ENCODE data around the gene DMC1. TPM values are rescaled to one million over a fixed set of nuclear protein-coding genes. Genes with fewer than 3 reads are reported as not detected.

Gene DMC1
- total and polyA plus RNA-seq, 2 experiments from 2014 or later = 5.0 to 18.5 TPM

DNA sequence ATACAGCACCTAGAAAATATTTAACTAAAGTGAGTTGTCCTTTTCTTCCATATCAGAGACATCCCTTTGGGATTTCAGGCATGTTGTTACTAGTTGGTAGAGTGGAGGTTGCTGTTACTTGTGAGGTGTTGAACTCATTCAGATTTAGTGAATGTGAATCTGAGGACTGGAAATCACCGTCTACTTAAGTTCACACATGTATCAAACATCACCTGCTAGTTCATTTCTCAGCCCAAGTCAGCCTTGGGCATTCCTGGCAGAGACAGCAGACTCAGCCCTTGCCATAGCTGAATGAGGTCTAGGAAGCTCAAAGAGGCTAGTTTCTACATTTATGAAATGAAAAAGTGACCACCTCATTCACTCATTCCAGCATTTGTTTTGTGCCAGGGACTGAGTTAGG, 92.4 kb downstream of the DMC1 start:
- Mint-ChIP-seq H3K4me1 (peaks cover 4% of the 10 kb centered on the region; the same call in 2 of the 3 replicates), H3K4me3 (no peak overlapping the region), H3K27me3 (ENCODE audit: insufficient read depth, low read depth, poor library complexity) (peaks cover 11% of the 10 kb centered on the region), H3K36me3 (ENCODE audit: low read depth) (peaks cover 21% of the 10 kb centered on the region; the same call in 2 of the 3 replicates), H3K27ac (no peak overlapping the region), H3K9me3 (no peaks in the 10 kb centered on the region)
- H2AFZ ChIP-seq = no peak overlapping the region
- H3K4me1 ChIP-seq (ENCODE audit: insufficient read depth) = no peaks in the 10 kb centered on the region
- H3K36me3 ChIP-seq (ENCODE audit: insufficient read depth) = peaks cover 7% of the 10 kb centered on the region; the same call in 1 of the 2 replicates
- no peak overlapping the region for H3K27ac ChIP-seq (ENCODE audit: low read depth)
- H3F3A ChIP-seq (replicated peaks; ENCODE audit: low read depth) = peaks cover 26% of the 10 kb centered on the region
- H3K9me2 ChIP-seq (ENCODE audit: insufficient read depth) = no peaks in the 10 kb centered on the region
- H3K4me2 ChIP-seq = no peak overlapping the region
- no peaks in the 10 kb centered on the region for H3K27me3 ChIP-seq (ENCODE audit: insufficient read depth)
- H3K79me2 ChIP-seq (replicated peaks; ENCODE audit: insufficient read depth) = no peaks in the 10 kb centered on the region
- TF ChIP-seq CREB1 (CRISPR knock-in tag; IDR thresholded peaks at IDR 0.05; ENCODE audit: low read depth) (no peak), JUNB (IDR thresholded peaks at IDR 0.05; ENCODE audit: unreplicated experiment) (no peak), STAT1 (IDR thresholded peaks at IDR 0.05; ENCODE audit: unreplicated experiment) (no peak), EZH2 (IDR thresholded peaks at IDR 0.05; ENCODE audit: low read depth, unreplicated experiment) (no peak), ZNF114 (CRISPR knock-in tag; IDR thresholded peaks at IDR 0.05) (no peak), EZH2phosphoT487 (IDR thresholded peaks at IDR 0.05; ENCODE audit: unreplicated experiment) (no peak), ZNF331 (CRISPR knock-in tag; IDR thresholded peaks at IDR 0.05; ENCODE audit: low read depth) (no peak), POLR2AphosphoS5 (IDR thresholded peaks at IDR 0.05; ENCODE audit: low read depth) (no peak)
- TF ChIP-seq, protein P1, sequence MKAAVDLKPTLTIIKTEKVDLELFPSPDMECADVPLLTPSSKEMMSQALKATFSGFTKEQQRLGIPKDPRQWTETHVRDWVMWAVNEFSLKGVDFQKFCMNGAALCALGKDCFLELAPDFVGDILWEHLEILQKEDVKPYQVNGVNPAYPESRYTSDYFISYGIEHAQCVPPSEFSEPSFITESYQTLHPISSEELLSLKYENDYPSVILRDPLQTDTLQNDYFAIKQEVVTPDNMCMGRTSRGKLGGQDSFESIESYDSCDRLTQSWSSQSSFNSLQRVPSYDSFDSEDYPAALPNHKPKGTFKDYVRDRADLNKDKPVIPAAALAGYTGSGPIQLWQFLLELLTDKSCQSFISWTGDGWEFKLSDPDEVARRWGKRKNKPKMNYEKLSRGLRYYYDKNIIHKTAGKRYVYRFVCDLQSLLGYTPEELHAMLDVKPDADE (IDR thresholded peaks at IDR 0.05) = no peak
- TF ChIP-seq, protein P2, sequence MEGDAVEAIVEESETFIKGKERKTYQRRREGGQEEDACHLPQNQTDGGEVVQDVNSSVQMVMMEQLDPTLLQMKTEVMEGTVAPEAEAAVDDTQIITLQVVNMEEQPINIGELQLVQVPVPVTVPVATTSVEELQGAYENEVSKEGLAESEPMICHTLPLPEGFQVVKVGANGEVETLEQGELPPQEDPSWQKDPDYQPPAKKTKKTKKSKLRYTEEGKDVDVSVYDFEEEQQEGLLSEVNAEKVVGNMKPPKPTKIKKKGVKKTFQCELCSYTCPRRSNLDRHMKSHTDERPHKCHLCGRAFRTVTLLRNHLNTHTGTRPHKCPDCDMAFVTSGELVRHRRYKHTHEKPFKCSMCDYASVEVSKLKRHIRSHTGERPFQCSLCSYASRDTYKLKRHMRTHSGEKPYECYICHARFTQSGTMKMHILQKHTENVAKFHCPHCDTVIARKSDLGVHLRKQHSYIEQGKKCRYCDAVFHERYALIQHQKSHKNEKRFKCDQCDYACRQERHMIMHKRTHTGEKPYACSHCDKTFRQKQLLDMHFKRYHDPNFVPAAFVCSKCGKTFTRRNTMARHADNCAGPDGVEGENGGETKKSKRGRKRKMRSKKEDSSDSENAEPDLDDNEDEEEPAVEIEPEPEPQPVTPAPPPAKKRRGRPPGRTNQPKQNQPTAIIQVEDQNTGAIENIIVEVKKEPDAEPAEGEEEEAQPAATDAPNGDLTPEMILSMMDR (conservative IDR thresholded peaks at IDR 0.05; ENCODE audit: low read depth in 2 of 2) = no peak
- TF ChIP-seq, protein P3, sequence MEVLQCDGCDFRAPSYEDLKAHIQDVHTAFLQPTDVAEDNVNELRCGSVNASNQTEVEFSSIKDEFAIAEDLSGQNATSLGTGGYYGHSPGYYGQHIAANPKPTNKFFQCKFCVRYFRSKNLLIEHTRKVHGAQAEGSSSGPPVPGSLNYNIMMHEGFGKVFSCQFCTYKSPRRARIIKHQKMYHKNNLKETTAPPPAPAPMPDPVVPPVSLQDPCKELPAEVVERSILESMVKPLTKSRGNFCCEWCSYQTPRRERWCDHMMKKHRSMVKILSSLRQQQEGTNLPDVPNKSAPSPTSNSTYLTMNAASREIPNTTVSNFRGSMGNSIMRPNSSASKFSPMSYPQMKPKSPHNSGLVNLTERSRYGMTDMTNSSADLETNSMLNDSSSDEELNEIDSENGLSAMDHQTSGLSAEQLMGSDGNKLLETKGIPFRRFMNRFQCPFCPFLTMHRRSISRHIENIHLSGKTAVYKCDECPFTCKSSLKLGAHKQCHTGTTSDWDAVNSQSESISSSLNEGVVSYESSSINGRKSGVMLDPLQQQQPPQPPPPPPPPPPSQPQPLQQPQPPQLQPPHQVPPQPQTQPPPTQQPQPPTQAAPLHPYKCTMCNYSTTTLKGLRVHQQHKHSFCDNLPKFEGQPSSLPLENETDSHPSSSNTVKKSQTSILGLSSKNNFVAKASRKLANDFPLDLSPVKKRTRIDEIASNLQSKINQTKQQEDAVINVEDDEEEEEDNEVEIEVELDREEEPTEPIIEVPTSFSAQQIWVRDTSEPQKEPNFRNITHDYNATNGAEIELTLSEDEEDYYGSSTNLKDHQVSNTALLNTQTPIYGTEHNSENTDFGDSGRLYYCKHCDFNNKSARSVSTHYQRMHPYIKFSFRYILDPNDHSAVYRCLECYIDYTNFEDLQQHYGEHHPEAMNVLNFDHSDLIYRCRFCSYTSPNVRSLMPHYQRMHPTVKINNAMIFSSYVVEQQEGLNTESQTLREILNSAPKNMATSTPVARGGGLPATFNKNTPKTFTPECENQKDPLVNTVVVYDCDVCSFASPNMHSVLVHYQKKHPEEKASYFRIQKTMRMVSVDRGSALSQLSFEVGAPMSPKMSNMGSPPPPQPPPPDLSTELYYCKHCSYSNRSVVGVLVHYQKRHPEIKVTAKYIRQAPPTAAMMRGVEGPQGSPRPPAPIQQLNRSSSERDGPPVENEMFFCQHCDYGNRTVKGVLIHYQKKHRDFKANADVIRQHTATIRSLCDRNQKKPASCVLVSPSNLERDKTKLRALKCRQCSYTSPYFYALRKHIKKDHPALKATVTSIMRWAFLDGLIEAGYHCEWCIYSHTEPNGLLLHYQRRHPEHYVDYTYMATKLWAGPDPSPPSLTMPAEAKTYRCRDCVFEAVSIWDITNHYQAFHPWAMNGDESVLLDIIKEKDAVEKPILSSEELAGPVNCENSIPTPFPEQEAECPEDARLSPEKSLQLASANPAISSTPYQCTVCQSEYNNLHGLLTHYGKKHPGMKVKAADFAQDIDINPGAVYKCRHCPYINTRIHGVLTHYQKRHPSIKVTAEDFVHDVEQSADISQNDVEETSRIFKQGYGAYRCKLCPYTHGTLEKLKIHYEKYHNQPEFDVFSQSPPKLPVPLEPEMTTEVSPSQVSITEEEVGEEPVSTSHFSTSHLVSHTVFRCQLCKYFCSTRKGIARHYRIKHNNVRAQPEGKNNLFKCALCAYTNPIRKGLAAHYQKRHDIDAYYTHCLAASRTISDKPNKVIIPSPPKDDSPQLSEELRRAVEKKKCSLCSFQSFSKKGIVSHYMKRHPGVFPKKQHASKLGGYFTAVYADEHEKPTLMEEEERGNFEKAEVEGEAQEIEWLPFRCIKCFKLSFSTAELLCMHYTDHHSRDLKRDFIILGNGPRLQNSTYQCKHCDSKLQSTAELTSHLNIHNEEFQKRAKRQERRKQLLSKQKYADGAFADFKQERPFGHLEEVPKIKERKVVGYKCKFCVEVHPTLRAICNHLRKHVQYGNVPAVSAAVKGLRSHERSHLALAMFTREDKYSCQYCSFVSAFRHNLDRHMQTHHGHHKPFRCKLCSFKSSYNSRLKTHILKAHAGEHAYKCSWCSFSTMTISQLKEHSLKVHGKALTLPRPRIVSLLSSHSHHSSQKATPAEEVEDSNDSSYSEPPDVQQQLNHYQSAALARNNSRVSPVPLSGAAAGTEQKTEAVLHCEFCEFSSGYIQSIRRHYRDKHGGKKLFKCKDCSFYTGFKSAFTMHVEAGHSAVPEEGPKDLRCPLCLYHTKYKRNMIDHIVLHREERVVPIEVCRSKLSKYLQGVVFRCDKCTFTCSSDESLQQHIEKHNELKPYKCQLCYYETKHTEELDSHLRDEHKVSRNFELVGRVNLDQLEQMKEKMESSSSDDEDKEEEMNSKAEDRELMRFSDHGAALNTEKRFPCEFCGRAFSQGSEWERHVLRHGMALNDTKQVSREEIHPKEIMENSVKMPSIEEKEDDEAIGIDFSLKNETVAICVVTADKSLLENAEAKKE (CRISPR knock-in tag; IDR thresholded peaks at IDR 0.05) = no peak
- H4K20me1 ChIP-seq (replicated peaks; ENCODE audit: insufficient read depth) = peaks cover 10% of the 10 kb centered on the region
- ATAC-seq (no peak), DNase-seq (ENCODE audit: low spot score) (no peak)
- no peak overlapping the region for H3K4me3 ChIP-seq
